ENCODE data around the gene PRR20E. TPM values are rescaled to one million over a fixed set of nuclear protein-coding genes. Genes with fewer than 3 reads are reported as not detected.
"Not testable (repeated sequence)": the region's sequence is repeated elsewhere in the genome, so short reads cannot be mapped to it uniquely, and the experiment has no call there.

PRR20E gene
- not detected in 2 replicates for total RNA-seq (2014; rRNA removed; shearing (Covaris generic))

DNA sequence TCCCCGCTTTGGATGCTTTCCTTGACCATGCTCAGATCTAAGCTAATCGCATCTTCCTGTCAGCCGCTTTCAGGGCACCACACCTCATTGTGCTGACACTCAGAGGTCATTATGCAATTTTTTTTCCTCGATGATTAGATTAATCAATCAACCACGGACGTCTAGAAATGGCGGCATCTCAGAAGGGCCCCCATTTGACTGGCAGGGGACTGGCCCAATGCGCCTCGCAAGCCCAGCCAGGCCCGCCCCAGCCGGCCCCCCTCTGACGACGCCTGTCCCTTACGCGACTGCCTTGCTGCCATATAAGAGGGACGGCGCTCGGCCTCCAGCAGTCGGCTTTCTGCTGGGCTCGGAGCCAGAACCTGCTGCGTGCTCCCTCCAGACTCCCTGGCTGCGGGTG, at the start of gene PRR20E:
TSS of gene PRR20E (plus strand) at position 301 of the 400 bp plus-strand sequence. CDS start 387 bp downstream, outside the sequence.
- not testable (repeated sequence) for DNase-seq (ENCODE audit: low read depth)

DNA sequence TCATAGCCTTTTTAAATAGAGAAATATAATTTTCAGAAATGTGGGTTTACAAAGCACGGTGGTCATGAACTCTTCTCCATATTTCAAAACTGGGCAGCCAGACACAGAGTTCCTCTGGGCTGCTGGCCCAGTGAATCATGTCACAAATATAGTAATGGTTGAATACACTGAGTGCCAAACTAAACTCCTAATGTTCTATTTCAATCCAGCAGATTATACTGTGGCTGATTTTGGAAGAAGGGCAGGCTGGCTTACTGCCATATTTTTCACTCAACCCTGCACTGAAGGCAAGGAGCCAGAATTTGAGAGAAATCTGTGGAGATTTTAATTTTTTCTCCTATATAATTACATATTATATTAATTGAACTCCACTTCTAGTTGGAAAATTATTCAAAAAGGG, 43.3 kb upstream of the PRR20E start:
- DNase-seq (ENCODE audit: low read depth): no peak

DNA sequence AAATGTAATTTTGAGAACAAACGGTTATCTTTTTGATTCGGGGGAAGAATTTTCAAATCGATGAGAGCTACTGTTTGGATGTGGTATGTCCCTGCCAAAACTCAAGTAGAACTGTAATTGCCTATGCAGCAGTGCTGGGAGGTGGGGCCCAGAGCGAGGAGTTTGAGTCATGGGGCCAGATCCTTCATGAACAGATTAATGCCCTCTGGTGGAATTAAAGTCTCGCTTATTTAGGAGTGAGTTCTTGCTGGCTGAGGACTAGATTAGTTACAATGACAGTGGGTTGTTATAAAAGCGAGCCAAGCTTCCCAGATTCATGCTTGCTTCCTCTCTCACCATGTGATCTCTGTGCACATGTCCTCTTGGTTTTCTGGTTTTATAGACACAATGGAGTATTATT, 38.1 kb upstream of the PRR20E start:
- DNase-seq (ENCODE audit: low read depth): no peak

DNA sequence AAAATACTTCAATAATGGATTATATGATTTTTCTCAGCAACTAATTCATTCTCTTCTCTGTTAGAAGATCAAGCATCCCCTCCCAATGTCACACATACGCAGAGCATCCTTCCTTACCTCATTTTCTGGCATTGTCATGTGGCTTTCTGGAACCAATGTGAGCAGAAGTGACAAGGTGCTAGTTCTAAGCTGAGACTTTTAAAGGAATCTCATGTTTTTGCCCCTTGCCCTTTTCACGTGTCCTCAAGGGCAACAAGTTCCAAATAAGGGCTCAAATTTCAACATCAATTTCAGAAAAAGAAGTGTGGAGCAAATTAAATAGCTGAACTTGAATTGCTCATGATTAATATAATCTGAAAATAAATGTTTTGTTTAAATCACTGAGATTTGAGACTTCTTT, 30.9 kb upstream of the PRR20E start:
- no peak for DNase-seq (ENCODE audit: low read depth)

DNA sequence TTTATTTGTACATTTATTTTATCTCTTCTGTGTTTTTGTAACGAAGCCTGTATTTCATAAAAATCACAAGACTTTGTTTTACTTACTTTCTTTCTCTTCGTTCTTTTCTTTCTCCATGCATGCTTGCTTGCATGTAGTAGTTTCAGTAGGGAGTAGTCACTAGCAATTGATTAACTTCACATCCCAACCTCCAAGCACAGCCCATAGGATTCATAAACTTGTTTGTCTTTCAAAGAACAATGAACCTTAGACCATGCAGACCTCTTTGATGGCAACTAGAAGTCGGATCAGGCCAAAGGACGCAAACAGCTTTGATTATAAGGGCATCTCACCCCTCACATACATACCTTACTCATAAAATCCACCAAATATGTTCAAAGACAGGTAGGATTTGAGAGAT, 29.4 kb upstream of the PRR20E start:
- no peak for DNase-seq (ENCODE audit: low read depth)

DNA sequence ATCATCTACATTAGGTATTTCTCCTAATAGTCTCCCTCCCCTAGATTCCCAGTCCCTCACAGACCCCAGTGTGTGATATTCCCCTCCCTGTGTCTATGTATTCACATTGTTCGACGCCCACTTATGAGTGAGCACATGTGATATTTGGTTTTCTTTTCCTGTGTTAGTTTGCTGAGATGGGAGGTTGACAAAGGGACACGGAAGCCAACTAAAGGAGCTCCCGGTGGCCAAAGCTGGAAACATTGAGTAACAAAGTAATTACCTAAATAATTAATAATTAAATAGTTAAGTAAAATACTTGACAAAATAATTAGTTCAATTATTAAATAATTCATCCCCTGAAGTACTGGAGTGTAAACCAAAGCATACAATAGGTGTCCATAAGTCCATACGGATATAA, 28.0 kb upstream of the PRR20E start:
- DNase-seq (ENCODE audit: low read depth): no peak

DNA sequence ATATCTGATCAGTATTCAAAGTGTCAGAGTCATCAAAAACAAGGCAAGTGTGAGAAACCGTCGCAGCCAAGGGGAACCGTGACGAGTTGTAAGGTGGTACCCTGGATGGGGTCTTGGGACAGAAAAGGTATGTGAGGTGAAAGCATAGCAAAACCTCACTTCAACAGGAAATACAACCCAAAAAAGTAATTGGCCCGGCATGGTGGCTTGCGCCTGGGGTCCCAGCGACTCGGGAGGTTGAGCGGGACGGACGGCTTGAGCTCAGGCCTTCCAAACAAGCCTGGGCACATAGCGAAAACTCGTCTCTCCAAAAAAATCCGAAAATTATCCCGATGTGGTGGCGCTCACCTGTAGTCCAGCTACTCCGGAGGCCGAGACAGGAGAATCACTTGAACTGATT, 27.2 kb upstream of the PRR20E start:
- not testable (repeated sequence) for DNase-seq (ENCODE audit: low read depth)

DNA sequence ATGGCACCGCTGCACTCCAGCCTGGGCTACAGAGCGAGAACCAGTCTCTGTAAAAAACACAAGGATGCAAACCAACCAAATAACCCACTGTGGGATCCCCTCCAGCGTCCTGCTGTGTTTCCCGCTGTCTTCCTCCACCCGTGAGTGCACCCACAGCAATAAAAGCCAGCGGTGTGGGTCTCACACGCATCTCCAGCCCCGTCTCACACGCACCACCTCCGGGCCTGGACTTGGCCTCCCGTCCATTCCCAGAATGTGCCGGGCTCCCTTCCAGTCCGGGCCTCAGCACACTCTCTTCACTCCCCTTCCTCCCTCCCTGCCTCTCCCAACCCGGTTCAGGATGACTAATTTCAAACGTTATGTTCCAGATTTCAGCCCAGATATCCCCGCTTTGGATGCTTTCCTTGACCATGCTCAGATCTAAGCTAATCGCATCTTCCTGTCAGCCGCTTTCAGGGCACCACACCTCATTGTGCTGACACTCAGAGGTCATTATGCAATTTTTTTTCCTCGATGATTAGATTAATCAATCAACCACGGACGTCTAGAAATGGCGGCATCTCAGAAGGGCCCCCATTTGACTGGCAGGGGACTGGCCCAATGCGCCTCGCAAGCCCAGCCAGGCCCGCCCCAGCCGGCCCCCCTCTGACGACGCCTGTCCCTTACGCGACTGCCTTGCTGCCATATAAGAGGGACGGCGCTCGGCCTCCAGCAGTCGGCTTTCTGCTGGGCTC, 26.6 kb upstream of the PRR20E start, which contains the start of gene PRR20A:
TSS of gene PRR20A (plus strand) at position 684 of the 734 bp plus-strand sequence. CDS start 387 bp downstream, outside the sequence.
- not testable (repeated sequence) for DNase-seq (ENCODE audit: low read depth)

DNA sequence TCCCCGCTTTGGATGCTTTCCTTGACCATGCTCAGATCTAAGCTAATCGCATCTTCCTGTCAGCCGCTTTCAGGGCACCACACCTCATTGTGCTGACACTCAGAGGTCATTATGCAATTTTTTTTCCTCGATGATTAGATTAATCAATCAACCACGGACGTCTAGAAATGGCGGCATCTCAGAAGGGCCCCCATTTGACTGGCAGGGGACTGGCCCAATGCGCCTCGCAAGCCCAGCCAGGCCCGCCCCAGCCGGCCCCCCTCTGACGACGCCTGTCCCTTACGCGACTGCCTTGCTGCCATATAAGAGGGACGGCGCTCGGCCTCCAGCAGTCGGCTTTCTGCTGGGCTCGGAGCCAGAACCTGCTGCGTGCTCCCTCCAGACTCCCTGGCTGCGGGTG, 19.8 kb upstream of the PRR20E start, which contains the start of gene PRR20B:
TSS of gene PRR20B (plus strand) at position 301 of the 400 bp plus-strand sequence. CDS start 387 bp downstream, outside the sequence.
- not testable (repeated sequence) for DNase-seq (ENCODE audit: low read depth)

DNA sequence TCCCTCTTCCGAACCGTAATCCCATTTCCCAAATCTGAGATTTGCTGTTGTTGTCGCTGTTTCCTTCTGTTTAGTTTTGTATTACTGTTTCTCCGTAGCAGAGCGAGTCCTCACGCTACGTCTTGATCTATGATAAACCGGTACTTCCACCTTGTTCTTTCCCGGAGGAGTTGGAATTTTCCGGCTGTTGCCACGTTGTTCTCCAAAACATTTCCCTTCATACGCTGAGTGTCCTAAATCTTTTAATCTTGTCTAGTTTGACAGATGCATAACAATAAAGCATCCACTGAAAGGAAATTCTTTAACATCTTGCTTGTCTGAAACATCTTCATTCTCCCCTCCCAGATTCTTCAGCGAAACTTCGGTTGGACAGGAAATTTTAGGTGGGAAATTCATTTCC, 18.9 kb upstream of the PRR20E start:
- DNase-seq (ENCODE audit: low read depth): not testable (repeated sequence)

DNA sequence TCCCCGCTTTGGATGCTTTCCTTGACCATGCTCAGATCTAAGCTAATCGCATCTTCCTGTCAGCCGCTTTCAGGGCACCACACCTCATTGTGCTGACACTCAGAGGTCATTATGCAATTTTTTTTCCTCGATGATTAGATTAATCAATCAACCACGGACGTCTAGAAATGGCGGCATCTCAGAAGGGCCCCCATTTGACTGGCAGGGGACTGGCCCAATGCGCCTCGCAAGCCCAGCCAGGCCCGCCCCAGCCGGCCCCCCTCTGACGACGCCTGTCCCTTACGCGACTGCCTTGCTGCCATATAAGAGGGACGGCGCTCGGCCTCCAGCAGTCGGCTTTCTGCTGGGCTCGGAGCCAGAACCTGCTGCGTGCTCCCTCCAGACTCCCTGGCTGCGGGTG, 13.2 kb upstream of the PRR20E start, which contains the start of gene PRR20C:
TSS of gene PRR20C (plus strand) at position 301 of the 400 bp plus-strand sequence. CDS start 387 bp downstream, outside the sequence.
- not testable (repeated sequence) for DNase-seq (ENCODE audit: low read depth)

DNA sequence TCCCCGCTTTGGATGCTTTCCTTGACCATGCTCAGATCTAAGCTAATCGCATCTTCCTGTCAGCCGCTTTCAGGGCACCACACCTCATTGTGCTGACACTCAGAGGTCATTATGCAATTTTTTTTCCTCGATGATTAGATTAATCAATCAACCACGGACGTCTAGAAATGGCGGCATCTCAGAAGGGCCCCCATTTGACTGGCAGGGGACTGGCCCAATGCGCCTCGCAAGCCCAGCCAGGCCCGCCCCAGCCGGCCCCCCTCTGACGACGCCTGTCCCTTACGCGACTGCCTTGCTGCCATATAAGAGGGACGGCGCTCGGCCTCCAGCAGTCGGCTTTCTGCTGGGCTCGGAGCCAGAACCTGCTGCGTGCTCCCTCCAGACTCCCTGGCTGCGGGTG, 6.7 kb upstream of the PRR20E start, which contains the start of gene PRR20D:
TSS of gene PRR20D (plus strand) at position 301 of the 400 bp plus-strand sequence. CDS start 387 bp downstream, outside the sequence.
- DNase-seq (ENCODE audit: low read depth): not testable (repeated sequence)

DNA sequence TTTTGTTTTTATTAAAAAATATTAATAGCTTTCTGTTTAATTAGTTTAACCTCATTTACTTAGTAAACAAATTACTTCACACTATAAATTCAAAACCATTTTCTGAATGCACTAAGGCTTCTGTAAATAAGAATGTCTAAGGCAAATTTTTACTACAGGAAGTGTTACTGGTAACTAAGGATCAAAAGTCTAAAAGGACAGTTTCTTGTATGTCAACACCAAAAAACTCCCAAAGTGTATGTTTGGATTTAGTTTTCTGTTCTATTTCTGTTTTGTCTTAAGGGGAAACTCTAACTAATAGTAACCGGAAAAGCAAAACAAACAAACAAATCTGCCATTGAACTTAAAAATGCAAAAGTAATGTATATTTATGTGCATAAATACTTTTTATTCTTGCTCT, 24.7 kb downstream of the PRR20E start:
- DNase-seq (ENCODE audit: low read depth): no peak

DNA sequence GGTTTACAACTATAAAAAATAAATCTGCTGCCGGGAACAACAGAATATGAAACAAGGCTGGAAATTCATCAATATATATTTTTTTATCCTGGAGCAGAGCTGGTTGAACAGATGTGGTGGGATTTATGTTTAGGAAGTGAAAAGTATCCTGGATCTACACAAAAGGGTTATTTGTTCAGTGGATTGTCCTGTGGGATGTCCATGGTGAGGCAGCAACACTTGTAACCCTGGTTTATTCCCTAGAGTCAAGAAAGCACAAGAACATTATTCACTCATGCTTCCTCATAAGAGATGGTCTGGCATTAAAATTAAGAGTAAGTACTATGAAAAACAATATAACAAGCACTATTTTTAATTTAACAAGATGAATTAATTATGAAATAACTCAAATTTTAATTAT, 46.0 kb downstream of the PRR20E start:
- no peak for DNase-seq (ENCODE audit: low read depth)

Other genes with a start within 250 kb of the PRR20E start
- gene PRR20A, start 26.3 kb upstream of the PRR20E start, total RNA-seq (2014; rRNA removed; shearing (Covaris generic)): not detected in 2 replicates
- gene PRR20B, start 19.7 kb upstream of the PRR20E start, total RNA-seq (2014; rRNA removed; shearing (Covaris generic)): not detected in 2 replicates
- not detected in 2 replicates for gene PRR20C, start 13.1 kb upstream of the PRR20E start, total RNA-seq (2014; rRNA removed; shearing (Covaris generic))
- not detected in 2 replicates for gene PRR20D, start 6.6 kb upstream of the PRR20E start, total RNA-seq (2014; rRNA removed; shearing (Covaris generic))

Data from RPMI7951 (cell line).